GM23248 (cell line): Measurements from ENCODE around the gene CDH22.

Experiments used
- EZH2 ChIP-seq: fragments of 200-600 bp; sonication (generic); IDR thresholded peaks from 2 replicates; pipeline ENCODE4 v1.6.1; 2018; ENCODE audit warnings: antibody characterized with exemption, mild to moderate bottlenecking; ENCODE audit not compliant: insufficient read depth, poor library complexity, severe bottlenecking
- EZH2phosphoT487 ChIP-seq: fragments of 200-600 bp; sonication (generic); IDR thresholded peaks from 2 replicates; pipeline ENCODE4 v1.6.1; 2018; ENCODE audit warnings: antibody characterized with exemption, moderate library complexity, mild to moderate bottlenecking, low read depth; ENCODE audit not compliant: insufficient read depth

DNA sequence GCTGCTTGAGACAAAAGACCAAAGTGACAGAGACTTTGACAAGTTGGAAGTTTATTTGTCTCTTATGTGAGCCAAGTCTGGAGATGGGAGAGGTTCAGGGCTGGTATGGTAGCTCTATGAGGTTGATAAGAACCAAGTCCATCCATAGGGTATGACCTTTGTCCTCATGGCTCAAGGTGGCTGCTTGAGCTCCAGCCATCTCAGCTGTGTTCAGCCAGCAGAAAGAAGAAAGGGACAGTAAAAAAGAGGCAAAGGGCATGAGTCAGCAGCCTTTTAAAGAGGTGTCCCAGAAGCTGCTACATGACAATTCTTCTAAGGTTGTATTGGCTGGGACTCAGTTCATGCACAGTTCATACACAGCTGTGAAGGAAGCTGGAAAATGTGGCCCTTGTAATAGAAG, 141.2 kb downstream of the CDH22 start:
- TF ChIP-seq EZH2 (no peak), EZH2phosphoT487 (no peak)
